Right renal cortex interstitium (tissue), 3 donors: Measurements from ENCODE around the gene CLIC5. TPM values are rescaled to one million over a fixed set of nuclear protein-coding genes. Genes with fewer than 3 reads are reported as not detected.
"Not testable (repeated sequence)": the region's sequence is repeated elsewhere in the genome, so short reads cannot be mapped to it uniquely, and the experiment has no call there.

Experiments
- DNase-seq, 3 donors: peaks; one replicate each; pipeline ENCODE4 v3.0.0-alpha.2; 2013; ENCODE audit warnings: low read depth in 3 of 3, low spot score in 2 of 3
- polyA plus RNA-seq, 3 donors: library from polyadenylated mRNA; unstranded; fragments of 120-200 nt; gene quantifications; one replicate each; pipeline ENCODE4 v1.2.1, GENCODE V29; 2013; ENCODE audit not compliant: insufficient read length in 3 of 3

CLIC5 gene
- polyA plus RNA-seq, 3 donors = 194 to 233 (median 233) TPM

GRCh38 chr6:45929421-45930361 lies 86.0 kb downstream of the CLIC5 start:
- DNase-seq = no peak

GRCh38 chr6:45928721-45929305 lies 86.8 kb downstream of the CLIC5 start:
- no peak for DNase-seq

GRCh38 chr6:45927421-45928320 lies 88.0 kb downstream of the CLIC5 start:
- no peak for DNase-seq

GRCh38 chr6:45926423-45926822 lies 89.2 kb downstream of the CLIC5 start:
- not testable (repeated sequence) for DNase-seq

- DNase-seq = no peak
Measured at GRCh38 chr6:45924763-45925342, 90.8 kb downstream of the CLIC5 start.

GRCh38 chr6:45923831-45924391 lies 91.7 kb downstream of the CLIC5 start:
- DNase-seq = no peak

GRCh38 chr6:45922728-45923351 lies 92.8 kb downstream of the CLIC5 start:
- DNase-seq = peak; percentile 43 to 53 (median 45)

- no peak for DNase-seq
Measured at GRCh38 chr6:45921691-45922281, 93.9 kb downstream of the CLIC5 start.

GRCh38 chr6:45920819-45921511 lies 94.7 kb downstream of the CLIC5 start:
- no peak for DNase-seq

- no peak for DNase-seq
Measured at GRCh38 chr6:45917439-45917838, 98.2 kb downstream of the CLIC5 start.

GRCh38 chr6:45916692-45917091 lies 99.0 kb downstream of the CLIC5 start:
- no peak for DNase-seq

- no peak for DNase-seq
Measured at GRCh38 chr6:45915780-45916468, 99.7 kb downstream of the CLIC5 start.

GRCh38 chr6:45911691-45912090 lies 104.0 kb downstream of the CLIC5 start:
- DNase-seq = no peak

GRCh38 chr6:45903959-45904358 lies 111.7 kb downstream of the CLIC5 start:
- no peak for DNase-seq

- no peak for DNase-seq
Measured at GRCh38 chr6:45902984-45903383, 112.7 kb downstream of the CLIC5 start.

- DNase-seq = no peak
Measured at GRCh38 chr6:45901767-45902650, 113.7 kb downstream of the CLIC5 start.
